ENCODE results near the gene RFXANK. TPM values are rescaled to one million over a fixed set of nuclear protein-coding genes. Genes with fewer than 3 reads are reported as not detected.

RFXANK gene
- total RNA-seq, 1 donor from 2014 or later: 31.2 TPM

- Mint-ChIP-seq H3K4me1 (no peaks in the 10 kb centered on the region), H3K36me3 (no peaks in the 10 kb centered on the region), H3K27ac (no peak overlapping the region), H3K9me3 (no peaks in the 10 kb centered on the region), H3K4me3 (no peak overlapping the region), H3K27me3 (ENCODE audit: insufficient read depth, low read depth) (peaks cover 17% of the 10 kb centered on the region)
- H3K9ac ChIP-seq: no peak overlapping the region
- no peaks in the 10 kb centered on the region for H3K79me2 ChIP-seq (ENCODE audit: low read depth)
- no peak overlapping the region for H3K4me2 ChIP-seq
- no peak for DNase-seq (ENCODE audit: low spot score)
- no peaks in the 10 kb centered on the region for H4K20me1 ChIP-seq (ENCODE audit: low read depth)
- no peaks in the 10 kb centered on the region for H3F3A ChIP-seq (ENCODE audit: low read depth)
- TF ChIP-seq CTCF (IDR thresholded peaks at IDR 0.05): no peak
- TF ChIP-seq EZH2 (IDR thresholded peaks at IDR 0.05): no peak
- TF ChIP-seq EZH2phosphoT487 (IDR thresholded peaks at IDR 0.05): no peak
- no peak overlapping the region for H3K27ac ChIP-seq
- H2AFZ ChIP-seq (replicated peaks): no peak overlapping the region
- H3K4me1 ChIP-seq: no peaks in the 10 kb centered on the region
- no peaks in the 10 kb centered on the region for H3K9me3 ChIP-seq (ENCODE audit: low read depth)
- no peak overlapping the region for H3K4me3 ChIP-seq
- peaks cover 55% of the 10 kb centered on the region for H3K27me3 ChIP-seq
- no peaks in the 10 kb centered on the region for H3K36me3 ChIP-seq
Observed at GRCh38 chr19:19250196-19250801, 58.2 kb downstream of the RFXANK start.

Small RNA genes lying within 50 kb of the gene (small RNA-seq; reads per million reads assigned to genes)
- gene RNU6-1028P: not detected

Other genes with a start within 250 kb of the RFXANK start
- gene SUGP2, start 158.7 kb upstream of the RFXANK start, total RNA-seq (ENCODE audit: low replicate concordance): 123 and 125 TPM in 2 replicates
- gene ARMC6, start 158.7 kb upstream of the RFXANK start, total RNA-seq (ENCODE audit: low replicate concordance): 18.1 and 35.0 TPM in 2 replicates
- gene SLC25A42, start 128.3 kb upstream of the RFXANK start, total RNA-seq (ENCODE audit: low replicate concordance): 4.0 and 6.2 TPM in 2 replicates
- 13.3 and 38.3 TPM in 2 replicates for gene TMEM161A, start 53.8 kb upstream of the RFXANK start, total RNA-seq (ENCODE audit: low replicate concordance)
- 0.15 TPM in 1 of 2 replicates, not detected in the other for gene MEF2B, start 22.0 kb upstream of the RFXANK start, total RNA-seq (ENCODE audit: low replicate concordance)
- 6.3 and 15.1 TPM in 2 replicates for gene BORCS8, start 106 bp upstream of the RFXANK start, total RNA-seq (ENCODE audit: low replicate concordance)
- 7.6 and 9.6 TPM in 2 replicates for gene NR2C2AP, start 11.2 kb downstream of the RFXANK start, total RNA-seq (ENCODE audit: low replicate concordance)
- 4.8 and 12.9 TPM in 2 replicates for gene NCAN, start 19.7 kb downstream of the RFXANK start, total RNA-seq (ENCODE audit: low replicate concordance)
- gene TM6SF2, start 81.0 kb downstream of the RFXANK start, total RNA-seq (ENCODE audit: low replicate concordance): 2.6 and 8.3 TPM in 2 replicates
- 46.1 and 46.9 TPM in 2 replicates for gene SUGP1, start 128.3 kb downstream of the RFXANK start, total RNA-seq (ENCODE audit: low replicate concordance)
- 35.0 and 47.3 TPM in 2 replicates for gene MAU2, start 128.6 kb downstream of the RFXANK start, total RNA-seq (ENCODE audit: low replicate concordance)
- gene GATAD2A, start 213.4 kb downstream of the RFXANK start, total RNA-seq (ENCODE audit: low replicate concordance): 37.9 and 49.8 TPM in 2 replicates

All from neural progenitor cell (in vitro differentiated cells).